HG03439 (cell line): ENCODE data around the gene UNCX.

Experiments
- ATAC-seq: cut with Tn5 transposase; IDR thresholded peaks from one replicate; pipeline ENCODE4 v1.9.1; 2021; ENCODE audit warnings: mild to moderate bottlenecking, moderate library complexity; ENCODE audit not compliant: unreplicated experiment

The UNCX gene

DNA sequence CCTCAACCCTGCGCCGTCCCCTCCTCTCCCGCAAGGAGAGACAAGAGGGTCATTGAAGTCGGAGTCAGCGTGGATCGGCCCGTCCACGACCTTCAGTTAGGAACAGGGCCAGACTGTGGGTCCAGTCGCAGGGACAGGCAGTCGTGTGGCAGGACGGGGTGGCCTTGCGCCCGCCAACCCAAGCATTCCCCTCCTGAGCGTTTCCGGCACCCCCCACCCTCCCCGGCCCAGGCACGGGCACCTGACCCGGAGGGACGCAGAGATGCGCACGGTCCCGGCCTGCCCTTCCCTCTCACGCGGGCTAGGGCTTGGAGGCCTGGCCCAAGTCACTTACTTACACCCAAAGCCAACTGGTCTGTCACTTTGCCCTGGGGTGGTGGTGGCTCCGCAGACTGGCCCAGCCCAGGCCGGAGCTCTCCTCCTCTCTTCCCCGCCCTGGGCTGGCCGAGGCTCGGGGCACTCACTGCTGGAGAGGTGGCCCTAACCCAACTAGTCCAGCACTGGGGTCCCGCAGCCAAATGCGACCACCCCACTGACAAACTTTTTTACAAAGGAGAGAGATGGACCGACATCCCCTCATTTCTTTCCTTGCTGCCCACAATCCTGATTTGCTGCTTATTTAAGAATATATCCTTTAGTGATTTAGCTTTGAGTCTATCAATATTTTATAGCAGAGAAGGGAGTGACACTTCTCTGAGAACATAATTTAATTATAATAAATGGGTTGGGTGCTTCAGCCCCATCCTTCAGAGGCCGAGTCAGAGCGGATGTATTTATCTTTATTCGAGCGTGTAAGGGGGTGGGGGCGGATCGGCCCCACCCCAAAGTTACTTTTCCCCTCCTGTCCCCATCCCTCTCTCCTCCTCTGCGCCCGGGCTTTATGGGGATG, 1.2 kb upstream of the UNCX start:
- no peak for ATAC-seq

DNA sequence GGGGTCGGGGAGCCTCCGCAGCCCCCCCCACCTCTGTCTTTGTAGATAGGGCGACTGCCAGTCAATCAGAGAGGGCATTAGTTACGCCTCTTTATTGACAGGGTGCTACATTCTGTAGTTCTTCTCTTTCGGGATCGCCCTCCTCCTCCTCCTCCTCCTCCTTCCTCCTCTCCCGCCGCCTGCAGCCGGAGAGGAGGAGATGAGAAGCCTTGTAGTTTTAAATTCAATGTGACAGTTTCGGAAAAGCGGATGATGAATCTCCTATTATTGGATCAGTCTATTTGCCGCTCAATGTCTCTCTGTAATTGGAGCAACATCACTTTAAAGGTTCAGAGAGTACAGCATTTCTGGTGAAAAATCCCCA, 587 bp upstream of the UNCX start:
- ATAC-seq, result no peak

DNA sequence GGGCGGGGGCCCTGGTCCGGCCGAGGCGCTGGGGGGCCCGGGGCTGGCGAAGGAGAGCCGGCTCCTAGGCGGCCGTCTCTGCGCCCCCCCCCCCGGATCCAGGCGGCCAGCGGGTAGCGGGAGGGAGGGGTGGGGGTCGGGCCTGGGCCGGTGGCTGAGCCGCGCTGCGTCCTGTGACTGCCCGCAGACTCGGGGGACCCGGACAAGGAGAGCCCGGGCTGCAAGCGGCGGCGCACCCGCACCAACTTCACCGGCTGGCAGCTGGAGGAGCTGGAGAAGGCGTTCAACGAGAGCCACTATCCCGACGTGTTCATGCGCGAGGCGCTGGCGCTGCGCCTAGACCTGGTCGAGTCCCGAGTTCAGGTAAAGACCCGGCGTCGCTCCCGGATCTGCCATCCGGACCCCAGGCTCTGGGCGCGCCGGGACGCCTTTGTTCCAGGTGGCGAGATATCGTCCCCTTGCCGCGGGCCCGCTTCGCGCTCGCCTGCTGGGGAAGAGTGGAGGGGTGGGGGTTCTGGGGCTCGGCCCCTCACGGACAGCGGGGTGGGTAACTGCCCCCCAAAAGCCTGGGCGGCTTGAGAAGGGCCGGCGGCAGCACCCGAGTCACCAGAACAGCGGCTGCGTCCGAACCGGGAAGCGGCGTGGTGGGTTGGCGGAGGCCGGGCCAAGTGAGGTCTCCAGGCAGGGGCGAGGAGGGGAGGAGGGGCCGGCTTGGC, 819 bp downstream of the UNCX start:
- no peak for ATAC-seq

DNA sequence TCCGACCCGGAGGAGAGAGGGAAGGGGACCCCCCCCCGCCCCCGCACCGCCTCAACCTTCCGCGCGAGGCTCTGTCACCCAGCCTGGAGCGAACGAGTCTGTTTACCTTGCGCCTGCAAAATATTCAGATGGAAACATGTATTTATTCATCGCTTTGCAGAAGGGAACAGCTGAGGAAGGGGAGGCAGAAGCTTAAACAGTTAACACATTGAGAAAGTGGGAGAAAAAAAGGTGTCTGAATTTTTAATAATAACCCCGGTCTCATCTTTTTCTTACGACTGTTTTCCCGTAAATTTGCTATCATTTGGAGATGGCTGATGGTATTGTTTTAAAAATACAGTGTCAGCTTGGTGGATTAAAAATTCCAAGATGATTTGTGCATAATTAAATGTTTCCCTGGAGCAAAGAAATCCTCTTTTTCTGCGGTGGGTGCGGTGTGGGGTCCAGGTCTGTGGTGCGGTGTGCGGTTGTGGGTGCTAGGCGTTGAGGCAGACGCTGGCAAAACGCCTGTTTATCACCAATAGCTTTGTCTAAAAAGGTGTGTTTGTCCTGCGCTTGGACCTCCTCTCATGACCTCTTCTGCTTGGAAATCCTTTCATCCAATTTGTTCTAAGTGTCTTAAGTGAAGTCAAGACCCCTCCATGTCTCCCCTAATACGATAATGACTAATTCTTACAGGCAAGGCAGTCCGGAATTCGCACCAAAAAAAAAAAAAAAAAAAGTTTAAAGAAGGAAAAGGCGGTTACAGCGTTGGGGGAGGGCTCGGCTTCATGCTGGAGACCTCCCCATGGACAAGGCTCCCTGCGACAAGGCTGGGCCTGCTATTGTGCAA, 1.6 kb downstream of the UNCX start:
- no peak for ATAC-seq

DNA sequence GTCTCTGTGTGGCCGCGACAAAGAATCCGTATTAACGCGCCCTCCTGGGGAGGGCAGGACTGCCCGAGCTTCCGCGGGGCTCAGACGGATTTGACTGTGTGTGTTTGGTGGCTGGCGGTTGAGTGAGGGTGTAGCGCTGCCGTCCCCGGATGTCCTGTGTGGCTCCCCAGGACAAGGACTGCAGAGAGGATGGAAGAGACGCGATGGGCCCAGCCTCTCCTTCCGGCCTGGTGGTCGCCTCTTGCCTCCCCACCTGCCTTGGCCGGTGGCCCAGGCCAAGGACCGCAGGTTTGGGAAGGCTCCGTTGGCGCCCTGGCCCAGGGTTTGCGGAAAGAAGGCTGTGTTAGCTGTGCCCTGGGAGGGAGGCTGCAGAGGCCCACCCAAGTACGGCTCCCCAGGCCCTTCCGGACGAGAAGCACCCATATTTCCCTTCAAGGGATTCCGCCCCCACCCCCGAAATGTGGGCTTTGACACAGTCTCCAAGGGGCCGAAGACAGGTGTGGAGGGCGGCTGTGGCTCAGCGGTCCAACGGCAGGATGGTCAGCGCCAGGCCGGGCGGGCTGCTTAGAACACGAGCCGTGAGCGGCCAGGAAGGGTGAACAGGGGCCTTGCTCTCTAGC, 2.3 kb downstream of the UNCX start:
- no peak for ATAC-seq

DNA sequence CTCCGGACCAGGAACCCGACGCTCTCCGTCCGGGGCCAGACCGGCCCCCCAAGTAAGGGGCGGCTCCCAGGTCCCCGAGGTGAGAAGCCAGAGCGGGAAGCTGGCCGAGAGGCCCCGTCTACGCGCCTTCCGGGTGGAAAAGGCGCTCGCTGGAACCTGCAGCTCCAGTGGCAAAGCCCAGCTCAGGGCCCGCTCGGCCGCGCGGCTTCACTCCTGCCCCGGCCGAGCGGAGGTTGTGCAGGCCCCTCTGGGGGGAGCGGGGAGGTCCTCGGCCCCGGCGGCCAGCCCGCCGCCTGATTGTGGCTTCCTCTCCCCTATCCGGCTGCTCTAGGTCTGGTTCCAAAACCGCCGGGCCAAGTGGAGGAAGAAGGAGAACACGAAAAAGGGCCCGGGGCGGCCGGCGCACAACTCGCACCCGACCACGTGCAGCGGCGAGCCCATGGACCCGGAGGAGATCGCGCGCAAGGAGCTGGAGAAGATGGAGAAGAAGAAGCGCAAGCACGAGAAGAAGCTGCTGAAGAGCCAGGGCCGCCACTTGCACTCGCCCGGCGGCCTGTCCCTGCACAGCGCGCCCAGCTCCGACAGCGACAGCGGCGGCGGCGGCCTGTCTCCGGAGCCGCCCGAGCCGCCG, 2.9 kb downstream of the UNCX start:
- ATAC-seq, result no peak

DNA sequence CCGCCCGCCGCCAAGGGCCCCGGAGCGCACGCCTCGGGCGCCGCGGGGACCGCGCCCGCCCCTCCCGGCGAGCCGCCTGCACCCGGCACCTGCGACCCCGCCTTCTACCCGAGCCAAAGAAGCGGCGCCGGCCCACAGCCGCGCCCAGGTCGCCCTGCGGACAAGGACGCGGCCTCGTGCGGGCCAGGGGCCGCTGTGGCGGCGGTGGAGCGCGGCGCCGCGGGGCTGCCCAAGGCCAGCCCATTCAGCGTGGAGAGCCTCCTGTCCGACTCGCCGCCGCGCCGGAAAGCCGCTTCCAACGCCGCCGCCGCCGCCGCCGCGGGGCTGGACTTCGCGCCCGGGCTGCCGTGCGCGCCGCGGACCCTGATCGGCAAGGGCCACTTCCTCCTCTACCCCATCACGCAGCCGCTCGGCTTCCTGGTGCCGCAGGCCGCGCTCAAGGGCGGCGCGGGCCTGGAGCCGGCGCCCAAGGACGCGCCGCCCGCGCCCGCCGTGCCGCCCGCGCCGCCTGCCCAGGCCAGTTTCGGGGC, 3.5 kb downstream of the UNCX start:
- no peak for ATAC-seq

DNA sequence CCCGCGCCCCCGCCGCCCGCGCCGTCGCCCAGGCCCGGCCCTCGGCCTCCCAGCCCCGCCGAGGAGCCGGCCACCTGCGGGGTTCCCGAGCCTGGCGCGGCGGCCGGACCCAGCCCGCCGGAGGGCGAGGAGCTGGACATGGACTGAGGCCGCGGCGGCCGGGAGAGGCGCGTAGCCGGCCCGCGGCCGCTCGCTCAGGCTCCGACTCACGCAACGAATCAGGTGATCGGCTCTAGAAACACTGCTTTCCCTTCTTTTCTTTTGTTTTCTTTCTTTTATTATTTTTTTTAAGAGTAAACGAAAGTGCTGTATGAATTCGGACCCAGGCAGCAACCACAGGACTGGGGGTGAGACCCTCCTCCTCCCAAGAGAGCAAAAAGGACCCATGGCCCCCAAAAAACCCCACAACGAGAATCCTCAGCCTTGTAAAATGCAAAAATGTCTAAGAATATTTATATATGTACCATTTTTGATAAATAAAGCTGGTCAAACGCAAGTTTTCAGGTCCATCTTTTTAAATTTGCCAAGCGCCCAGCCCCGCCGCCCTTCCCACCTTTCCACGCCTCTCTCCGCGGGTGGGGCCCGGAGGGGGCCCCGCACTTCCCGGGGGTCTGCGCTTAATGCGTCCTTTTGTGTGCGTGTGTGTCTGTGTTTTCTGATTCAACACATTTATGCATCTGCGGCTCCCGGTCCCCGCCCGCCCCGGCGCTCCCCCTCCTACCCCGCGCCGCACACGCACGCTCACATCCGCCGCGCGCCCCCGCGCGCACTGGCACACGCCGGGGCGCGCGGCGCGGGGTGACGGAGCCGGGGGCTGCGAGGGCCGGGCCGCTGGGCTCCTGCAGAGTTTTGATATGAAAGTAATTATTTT, 4.4 kb downstream of the UNCX start:
- ATAC-seq, result no peak

DNA sequence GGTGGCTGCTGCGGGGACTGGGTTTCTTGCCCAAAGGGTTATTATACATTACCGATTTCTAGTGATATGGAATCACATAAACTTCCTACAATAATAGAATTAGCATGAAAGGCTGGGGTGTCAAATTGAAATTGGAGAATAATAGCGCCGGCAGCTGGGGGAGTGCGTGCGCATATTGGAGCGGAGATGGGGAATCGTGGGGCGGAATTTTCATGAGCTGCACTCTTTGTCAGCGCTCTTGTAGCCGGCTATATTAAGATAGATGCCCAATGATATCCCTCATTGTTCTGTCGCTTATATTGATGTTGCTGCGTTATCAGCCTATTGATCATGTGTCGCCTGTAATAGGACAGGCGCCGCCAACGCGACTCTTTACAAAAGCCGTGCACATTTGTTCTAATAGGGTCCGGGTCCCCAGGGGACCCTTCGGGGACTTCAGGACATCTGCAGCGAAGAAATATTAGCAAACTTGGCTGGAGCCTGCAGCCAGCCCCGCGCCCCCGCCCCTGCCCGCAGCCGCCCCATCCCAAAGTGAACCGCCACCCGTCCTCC, 5.1 kb downstream of the UNCX start:
- no peak for ATAC-seq

DNA sequence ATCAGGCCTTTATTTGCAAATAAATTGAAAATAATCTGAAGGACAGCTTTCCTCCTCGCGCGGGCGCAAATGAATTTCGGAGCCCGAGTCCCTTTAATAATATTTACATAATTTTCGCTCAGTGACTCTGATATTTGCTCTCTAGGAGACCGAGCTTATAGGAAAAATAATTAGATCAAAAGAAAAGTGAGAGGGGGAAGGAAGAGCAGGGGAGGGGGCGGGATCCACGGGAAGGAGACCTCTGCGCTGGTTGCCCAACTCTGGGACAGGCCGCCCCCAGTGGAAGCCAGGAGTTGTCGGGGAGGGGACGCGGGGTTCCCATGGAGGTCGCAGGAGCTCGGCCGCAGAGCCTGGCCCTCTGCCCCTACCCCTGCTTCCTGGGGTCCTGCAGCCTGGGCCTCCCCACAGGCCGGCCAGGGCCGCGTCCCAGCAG, 5.8 kb downstream of the UNCX start:
- no peak for ATAC-seq

DNA sequence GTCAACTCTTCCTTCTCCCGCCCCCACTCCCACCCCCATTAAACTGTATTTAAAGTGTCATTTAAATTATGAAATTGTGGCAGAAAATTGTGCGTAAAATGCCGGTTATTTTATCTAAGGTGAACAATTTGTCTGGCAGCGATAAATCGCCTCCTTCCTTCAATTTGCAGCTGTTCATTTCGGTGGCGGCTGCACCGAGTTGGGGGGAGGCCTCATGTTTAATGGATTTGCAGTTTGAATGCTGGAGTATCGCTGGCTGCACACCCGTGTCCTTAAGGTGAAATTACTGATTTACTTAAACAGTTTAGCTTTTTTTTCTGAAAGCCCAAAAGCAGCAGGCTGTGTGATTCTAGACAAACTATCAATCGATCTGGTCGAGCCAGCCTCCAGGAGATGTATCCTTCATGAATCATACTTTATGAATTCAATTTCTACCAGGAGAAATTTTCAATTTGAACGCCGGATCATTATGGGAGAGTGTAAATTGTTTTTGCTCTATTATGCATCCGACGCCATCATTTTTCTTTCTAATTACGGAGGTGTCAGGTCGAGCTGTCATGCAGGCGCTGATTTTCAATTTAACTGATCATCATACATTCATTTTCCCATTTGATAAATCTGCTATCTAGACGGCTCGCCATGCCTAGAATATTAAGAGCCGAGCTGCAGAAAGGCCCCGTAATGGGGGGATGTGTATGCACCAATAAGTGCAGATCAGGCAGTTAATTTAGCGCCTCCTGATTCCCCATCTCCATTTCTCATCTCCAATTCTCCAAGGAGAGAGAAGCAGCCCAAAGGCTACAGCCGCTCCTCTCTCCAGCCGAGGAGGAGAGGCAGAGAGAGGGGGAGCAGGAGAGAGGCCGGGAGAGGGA, 6.5 kb downstream of the UNCX start:
- no peak for ATAC-seq

DNA sequence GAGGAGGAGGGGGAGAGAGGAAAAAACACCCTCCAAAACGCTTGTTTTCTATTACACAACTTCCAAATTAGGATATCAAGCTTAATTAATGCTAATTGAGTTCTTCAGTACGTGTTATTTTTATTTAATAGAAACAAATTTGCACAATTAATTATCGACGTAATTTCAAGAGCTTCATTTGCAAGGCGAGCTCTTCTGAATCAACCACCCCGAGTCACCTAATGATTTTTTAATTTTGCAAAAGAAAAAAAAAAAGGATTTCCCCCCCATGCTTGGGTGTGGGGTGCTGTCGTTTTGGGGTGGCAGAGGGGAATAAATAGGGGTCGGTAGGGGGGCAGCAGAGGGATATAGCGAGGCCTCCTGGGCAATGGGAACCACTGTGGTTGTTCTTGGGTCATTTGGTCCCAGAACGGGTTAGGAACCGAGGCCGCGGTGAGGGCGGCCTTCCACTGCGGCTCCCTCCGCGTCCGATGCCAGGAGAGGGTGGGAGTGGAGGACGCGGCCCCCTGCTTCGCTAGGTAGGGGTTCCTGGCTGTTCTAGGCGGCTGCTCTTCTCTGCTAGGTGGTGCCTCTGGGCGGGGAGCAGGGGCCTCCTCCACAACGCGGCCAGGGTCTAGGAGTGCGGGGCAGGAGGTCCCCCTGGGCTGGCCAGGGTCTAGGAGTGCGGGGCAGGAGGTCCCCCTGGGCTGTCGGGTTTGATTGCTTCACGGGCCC, 7.3 kb downstream of the UNCX start:
- ATAC-seq, result no peak

DNA sequence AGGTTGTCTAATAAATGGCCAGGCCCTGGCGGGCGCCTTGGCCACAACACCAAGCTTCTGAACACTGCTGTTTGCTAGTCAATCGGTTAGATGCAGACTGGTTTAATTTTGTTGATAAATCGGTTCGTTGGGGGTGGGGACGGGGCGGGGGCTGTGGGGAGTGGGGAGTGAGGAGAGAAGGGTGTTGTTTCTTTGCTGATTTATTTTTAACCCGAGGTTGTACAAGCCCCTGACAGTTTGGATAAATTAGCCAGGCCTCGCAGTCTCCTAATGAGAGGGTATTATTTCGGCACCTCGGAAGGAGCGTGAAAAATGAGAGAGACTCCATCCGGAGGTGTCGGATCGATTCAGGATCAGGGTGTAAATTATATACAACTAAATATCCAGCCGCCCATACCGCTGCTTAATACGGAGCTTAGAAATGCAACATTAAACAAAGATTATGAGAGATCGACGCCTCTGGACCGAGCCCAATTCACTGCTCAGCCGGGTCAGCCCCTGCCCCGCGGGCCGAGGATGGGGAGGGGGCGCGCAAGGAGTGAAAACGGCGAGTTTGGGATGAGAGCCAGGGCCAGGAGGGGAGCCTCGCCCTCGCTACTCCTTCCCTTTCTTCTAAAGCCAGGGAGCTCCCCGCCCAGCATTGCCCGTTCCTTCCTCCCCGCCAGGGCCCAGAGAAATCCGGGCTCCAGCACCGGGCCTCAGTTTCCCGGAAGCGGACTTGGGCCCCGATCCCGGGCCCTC, 8.0 kb downstream of the UNCX start:
- ATAC-seq, result no peak

DNA sequence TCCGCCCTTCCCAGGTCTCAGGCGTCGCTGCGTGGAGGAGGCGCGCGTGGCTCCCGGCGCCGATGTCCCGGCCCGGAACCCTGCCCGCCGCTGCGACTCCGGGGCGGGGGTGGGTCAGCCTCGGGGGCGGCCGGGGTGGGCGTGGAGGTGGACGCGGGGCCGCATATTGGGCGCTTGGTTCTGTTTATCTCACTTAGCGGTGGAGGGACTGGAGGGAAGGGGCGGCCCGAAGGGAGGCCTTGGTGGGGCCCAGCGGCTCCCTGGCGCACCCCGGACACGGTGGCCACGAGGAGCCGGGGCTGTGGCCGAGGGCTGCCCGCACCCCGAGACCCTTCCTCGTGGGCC, 8.6 kb downstream of the UNCX start:
- ATAC-seq, result no peak

DNA sequence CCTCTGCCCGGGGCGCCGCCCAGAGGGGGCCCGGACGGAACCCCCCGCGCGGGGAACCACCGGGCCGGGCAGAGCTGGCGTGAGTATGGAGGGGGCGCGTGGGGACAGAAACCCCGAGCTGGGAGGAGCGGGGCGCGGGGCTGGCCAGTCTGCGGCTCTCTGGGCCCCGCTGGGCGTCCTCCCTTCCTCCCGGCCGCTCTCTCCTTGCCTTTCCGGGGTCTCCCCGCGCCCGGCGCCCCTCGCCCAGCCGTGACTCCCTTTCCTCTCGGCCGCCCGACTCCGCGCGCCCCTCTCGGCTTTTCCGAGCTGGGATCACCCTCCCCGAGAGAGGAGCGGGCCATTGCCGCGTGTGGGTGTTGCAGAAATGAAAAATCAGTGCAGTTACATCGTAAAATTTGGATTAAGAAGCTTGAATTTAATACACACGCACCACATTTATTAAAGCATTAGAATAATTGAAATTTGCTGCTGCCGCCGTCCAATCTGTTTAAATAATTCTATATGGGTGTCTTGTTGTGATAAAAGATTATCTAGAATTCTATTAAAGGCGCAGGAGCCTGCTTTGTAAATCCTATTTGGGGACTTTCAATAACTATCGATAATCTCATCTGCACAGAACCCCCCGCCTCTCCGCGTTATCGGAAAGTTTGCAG, 9.1 kb downstream of the UNCX start:
- ATAC-seq, result no peak

DNA sequence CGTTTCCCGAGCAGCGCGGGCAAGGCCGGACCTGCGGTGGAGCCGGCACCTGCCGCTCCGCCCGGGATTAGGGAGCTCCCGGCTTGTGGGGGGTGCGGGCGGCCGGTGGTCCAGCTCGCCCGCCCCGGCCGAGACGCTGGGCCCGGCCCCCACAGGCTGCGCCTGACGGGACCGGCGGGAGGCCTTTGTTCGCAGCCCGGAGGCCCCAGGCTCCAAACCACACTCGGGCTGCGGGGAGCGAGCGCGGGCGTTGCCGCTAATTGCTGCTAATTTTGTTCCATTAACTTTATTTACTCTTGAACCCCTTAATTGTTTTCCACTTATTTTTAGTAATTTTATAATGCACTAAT, 9.6 kb downstream of the UNCX start:
- ATAC-seq, result no peak
